LNCaP clone FGC (cell line): ENCODE data around the gene LIPT2.

Experiments used
- DNase-seq: peaks from one replicate; pipeline ENCODE4 v3.0.0-alpha.2; 2011; ENCODE audit warnings: low read depth
- H3K4me3 ChIP-seq: 2 replicates; pipeline ENCODE4 v1.5.1; 2011; ENCODE audit warnings: mild to moderate bottlenecking, low read depth, low read length, control low read depth
- TF ChIP-seq, protein P1 (sequence below): IDR thresholded peaks from 2 replicates; pipeline ENCODE4 v1.5.1; 2012; ENCODE audit warnings: mild to moderate bottlenecking; ENCODE audit not compliant: control insufficient read depth, insufficient read depth; ENCODE audit errors: extremely low read depth

Gene LIPT2

DNA sequence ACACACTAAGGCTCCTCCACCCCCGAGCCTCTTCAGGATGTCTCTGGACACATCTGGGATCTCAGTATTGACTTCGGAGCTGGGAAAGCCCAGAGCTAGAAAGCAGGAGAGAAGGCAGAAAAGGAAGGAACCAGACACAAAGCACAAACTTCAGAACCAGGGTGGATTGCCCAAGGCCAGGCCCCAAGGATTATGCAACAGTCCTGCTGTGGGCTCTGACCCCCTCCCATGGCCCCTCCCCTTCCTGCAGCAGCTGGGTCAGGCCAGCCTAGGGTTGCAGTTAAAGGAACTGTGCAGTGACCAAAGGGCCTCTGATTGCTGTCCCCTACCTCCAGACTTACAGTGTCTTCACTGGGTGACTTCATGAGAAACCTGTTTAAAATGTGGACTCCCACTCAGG, 31.5 kb downstream of the LIPT2 start:
- TF ChIP-seq, protein P1, sequence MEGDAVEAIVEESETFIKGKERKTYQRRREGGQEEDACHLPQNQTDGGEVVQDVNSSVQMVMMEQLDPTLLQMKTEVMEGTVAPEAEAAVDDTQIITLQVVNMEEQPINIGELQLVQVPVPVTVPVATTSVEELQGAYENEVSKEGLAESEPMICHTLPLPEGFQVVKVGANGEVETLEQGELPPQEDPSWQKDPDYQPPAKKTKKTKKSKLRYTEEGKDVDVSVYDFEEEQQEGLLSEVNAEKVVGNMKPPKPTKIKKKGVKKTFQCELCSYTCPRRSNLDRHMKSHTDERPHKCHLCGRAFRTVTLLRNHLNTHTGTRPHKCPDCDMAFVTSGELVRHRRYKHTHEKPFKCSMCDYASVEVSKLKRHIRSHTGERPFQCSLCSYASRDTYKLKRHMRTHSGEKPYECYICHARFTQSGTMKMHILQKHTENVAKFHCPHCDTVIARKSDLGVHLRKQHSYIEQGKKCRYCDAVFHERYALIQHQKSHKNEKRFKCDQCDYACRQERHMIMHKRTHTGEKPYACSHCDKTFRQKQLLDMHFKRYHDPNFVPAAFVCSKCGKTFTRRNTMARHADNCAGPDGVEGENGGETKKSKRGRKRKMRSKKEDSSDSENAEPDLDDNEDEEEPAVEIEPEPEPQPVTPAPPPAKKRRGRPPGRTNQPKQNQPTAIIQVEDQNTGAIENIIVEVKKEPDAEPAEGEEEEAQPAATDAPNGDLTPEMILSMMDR: no peak
- H3K4me3 ChIP-seq: no peak overlapping the region
- DNase-seq: no peak

DNA sequence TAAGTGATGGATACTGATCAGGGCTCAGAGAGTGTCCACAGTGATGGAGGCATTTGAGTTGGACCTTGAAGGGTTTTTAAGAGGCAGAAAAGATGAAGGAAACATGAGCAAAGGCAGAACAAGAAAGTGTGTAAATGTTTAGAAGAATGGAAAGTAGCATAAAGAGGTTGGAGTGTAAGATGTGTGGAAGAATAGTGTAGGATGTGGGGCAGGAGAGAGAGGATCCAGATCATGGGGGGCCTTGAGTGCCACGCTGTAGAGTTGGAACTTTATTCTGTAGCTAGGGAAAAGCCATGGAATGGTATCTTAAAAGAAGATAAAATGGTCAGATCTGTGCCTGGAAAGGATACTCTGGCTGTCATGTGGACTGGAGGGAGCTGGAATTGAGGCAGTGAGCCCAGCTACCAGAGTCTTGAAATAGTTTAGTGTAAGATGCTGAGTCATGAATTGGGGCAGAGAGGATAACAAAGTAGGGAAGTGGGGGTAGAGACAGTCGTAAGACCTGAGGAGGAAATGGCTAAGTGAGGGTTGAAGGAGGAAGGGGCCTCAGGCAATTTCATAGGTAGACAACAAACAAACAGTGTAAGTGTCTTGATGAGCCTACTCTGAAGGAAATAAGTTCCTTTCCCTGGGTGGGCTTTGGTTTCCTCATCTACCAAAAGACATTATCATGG, 32.9 kb downstream of the LIPT2 start:
- no peak for DNase-seq
- H3K4me3 ChIP-seq: no peak overlapping the region
- TF ChIP-seq, protein P1: no peak

DNA sequence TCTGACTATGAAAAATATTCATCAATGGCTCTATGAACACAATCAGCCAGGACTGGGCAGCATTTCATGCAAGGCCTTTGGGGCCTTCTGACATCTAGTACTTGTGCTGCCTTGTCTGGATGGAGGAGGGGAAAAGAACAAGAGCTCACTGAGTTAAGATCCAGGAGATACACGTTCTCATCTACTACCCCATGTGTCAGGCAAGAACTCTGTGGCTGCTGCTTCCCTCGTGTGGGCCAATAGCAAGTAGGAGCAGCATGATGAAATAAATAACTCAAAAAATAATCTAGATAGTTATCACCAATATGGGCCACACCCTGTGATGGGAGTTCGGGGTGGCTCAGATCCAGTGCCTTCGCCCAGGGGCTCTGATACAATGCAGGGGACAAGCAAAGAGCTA, 33.5 kb downstream of the LIPT2 start:
- no peak overlapping the region for H3K4me3 ChIP-seq
- no peak for DNase-seq
- TF ChIP-seq, protein P1: no peak

DNA sequence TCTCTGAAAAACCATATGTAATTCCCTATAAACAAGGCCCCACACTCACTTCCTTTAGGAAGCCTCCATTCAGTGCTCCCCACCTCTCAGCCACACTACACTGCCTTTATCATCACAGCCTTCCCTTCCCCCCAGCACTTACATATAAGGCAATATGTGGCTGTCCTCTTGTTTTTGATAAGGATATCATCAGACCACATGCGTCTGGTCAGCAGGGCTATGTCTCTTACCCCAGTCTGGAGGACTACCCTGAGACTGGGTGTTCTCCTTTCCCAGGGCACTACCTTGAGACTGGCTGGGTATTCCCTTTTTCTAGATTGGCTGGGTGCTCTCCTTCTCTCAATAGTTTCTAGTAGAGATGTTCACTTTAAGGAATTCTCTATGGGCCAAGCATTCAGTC, 33.9 kb downstream of the LIPT2 start:
- H3K4me3 ChIP-seq: no peak overlapping the region
- TF ChIP-seq, protein P1: no peak

DNA sequence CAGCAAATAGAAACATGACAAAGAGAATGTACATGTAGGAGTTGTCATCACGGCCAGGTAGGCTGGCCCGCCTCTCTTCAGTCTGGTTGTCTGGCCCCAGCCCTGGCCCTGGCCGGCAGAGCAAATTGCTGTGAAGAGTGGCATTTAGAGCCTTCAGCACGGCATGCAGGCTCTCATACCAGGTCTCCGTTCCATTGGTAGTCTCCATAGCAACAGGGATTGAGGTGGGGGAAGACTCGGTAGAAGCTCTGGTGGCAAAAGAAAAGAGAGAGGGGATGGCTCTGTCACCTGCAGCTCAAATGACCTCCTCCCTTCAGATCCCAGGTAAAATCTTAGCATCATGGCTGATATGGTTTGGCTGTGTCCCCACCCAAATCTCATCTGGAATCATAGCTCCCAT, 36.2 kb downstream of the LIPT2 start:
- TF ChIP-seq, protein P1: no peak
- no peak for DNase-seq
- H3K4me3 ChIP-seq: no peak overlapping the region

More for the DNA sequence above, 33.9 kb downstream of the LIPT2 start:
- DNase-seq: no peak

DNA sequence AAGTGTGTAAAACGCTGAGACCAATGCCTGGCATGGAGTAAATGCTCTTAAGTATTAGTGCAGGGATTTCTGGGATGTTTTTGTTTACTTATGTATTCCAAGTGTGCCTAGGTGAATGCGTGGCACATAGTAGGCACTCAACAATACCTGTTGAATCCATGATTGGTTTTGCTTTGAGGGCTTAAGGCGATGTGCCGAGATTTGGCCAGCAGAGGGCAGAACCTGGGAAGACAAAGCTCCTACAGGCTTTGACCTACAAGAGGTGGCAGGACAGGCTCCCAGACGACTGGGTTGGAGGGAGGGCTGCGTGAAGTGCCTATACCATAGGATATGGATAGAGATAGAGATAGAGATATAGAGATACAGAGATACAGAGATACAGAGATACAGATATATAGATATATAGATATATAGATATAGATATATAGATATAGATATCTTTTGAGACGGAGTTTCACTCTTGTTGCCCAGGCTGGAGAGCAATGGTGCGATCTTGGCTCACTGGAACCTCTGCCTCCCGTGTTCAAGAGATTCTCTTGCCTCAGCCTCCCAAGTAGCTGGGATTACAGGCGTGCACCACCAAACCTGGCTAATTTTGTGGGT, 40.0 kb downstream of the LIPT2 start:
- no peak for DNase-seq
- TF ChIP-seq, protein P1: peak; percentile 86
- H3K4me3 ChIP-seq: no peak overlapping the region

DNA sequence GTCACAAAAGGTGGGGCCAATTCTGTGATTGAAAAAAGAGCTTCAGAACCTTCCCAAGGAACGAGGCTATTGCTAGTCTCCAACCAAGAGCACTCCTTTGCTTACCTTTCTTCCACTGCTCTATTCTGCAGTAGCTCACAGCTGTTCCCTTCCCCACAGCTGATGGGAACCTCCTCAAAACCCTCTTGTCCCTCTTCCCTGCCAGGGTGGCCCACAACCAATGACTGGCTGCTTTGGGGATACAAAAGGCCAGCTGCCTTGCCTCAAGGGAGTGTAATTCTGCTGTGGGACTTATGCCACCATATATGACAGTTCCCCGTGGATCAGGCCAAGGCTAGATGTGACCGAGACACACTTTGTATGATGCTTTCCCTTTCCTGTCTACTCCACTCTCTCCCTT, 41.2 kb downstream of the LIPT2 start:
- DNase-seq: no peak
- no peak overlapping the region for H3K4me3 ChIP-seq
- TF ChIP-seq, protein P1: no peak
